SH-SY5Y (cell line): ENCODE data around the gene BUD13.

ENCODE experiments used
- GATA2 ChIP-seq: IDR thresholded peaks from 2 replicates; pipeline ENCODE4 v1.6.1; 2011; ENCODE audit warnings: mild to moderate bottlenecking, low read depth, low read length
- GATA3 ChIP-seq: IDR thresholded peaks from 2 replicates; pipeline ENCODE4 v1.6.1; 2011; ENCODE audit warnings: low read depth, mild to moderate bottlenecking, low read length, moderate library complexity

- TF ChIP-seq GATA2 (no peak), GATA3 (no peak)
Observed at GRCh38 chr11:116791813-116792143, 19.0 kb upstream of the BUD13 start, which contains the start of gene APOA5.
